Measurements from ENCODE around the gene CDH4.

CDH4 gene

DNA sequence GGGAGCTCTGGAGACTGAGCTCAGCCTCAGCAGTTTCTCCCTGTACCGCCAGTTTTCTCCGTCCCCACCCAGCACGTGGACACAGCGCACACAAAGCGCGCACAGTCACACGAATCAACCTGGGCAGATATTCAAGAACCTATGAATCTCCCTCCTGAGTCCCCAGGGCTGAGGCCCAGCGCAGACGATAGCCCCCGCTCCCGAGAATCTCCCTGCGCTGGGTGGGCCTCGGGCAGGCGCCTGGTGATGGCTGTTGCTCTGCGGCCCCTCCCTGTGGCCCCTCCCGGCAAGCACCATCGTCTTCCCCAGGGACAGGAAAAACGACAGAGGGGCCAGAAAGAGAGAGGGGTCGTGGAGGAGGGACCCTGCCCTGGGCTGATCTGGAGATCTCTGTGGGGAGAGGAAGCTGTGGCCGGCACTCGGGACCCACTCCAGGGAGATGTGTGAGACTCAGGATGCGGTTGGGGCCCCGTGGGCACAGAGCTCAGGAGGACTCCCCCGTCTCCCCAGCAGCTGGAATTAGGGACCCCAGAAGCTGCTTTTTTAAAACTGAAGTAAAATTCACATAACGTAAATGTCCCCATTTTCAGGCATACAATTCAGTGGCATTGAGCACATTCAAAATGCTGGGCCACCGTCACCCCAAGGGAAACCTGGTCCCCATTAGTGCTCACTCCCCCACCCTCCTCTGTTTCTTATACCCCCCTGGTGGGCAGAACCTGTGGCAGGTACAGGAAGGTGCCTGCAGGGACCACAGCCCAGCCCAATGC lies 482.9 kb downstream of the CDH4 start:
- no peak for TF ChIP-seq ZNF274 (IDR thresholded peaks at IDR 0.05; ENCODE audit: low read depth, low read length)
- no peak overlapping the region for H3K4me3 ChIP-seq (ENCODE audit: low read length)

DNA sequence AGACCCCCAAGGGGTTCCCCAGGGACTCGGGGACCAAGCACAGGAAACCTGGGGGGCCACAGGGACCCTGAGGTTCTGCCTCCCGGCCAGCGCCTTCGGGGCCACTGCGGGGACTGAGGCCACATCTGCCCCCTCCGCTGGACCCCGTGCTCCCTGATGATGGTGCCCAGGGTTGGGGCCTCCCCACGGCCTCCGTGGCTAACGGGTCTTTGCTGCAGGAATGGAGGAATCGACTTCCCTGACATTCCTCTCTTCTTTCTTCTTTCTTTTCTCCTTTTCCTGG lies 483.4 kb downstream of the CDH4 start:
- no peak for TF ChIP-seq ZNF274 (IDR thresholded peaks at IDR 0.05; ENCODE audit: low read depth, low read length)

DNA sequence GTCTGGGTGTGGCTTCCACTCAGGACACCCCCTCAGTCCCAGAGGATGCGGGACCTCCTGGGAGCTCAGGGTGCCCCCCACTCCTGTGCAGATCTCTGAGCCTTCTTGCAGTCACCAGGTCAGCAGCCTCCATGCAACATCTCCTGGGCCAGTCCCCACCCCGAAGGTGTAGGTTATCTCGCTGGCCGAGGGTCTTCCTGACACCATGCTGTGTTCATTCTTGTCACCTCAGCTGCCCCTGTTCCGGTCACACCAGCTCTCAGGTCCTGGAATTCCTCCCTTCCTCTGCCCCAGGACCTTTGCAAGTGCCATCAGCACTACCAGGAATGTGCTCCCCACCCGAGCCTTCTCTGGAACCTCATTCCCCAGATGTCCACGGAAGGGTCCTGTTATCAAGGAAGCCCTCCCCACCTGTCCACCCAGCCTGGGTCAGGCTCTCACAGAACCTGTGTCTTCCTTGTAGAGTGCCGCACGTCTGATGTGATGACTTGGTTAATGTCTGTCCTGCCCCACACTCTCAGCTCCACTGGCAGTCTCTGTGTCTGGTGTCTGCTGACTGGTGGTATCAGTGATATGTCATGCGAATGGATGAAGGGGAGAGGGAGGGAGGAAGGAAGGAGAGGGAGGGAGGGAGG lies 484.1 kb downstream of the CDH4 start:
- no peak overlapping the region for H3K4me3 ChIP-seq (ENCODE audit: low read length)
- no peak for TF ChIP-seq ZNF274 (IDR thresholded peaks at IDR 0.05; ENCODE audit: low read depth, low read length)

More for the DNA sequence above, 483.4 kb downstream of the CDH4 start:
- no peak overlapping the region for H3K4me3 ChIP-seq (ENCODE audit: low read length)

DNA sequence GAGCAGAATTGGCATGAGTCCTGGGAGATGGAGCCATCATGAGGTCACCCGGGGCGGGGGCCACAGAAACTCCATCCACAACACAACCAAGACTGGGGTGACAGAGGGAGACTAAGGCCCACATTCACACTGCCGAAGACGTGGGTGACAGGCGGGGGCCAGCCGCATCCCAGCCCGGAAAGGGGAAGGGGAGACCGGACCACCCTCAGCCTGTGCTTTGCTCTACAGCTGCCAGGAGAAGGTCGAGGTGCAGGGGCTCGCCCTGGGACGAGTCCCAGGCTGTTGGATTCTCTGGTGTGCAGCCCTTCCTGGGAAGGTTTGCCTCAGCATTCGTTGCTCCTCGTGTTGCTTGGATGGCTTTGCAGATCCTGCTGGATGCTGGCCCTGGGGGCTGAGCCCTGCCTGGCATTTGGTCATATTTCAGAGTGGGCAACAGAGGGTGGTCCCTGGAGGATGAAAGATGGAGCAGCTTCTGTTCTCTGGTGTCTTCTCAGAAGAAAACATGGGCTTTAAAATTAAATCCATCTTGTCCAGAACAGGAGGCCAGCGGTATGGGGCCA lies 484.8 kb downstream of the CDH4 start:
- no peak overlapping the region for H3K4me3 ChIP-seq (ENCODE audit: low read length)
- TF ChIP-seq ZNF274 (IDR thresholded peaks at IDR 0.05; ENCODE audit: low read depth, low read length), result no peak

DNA sequence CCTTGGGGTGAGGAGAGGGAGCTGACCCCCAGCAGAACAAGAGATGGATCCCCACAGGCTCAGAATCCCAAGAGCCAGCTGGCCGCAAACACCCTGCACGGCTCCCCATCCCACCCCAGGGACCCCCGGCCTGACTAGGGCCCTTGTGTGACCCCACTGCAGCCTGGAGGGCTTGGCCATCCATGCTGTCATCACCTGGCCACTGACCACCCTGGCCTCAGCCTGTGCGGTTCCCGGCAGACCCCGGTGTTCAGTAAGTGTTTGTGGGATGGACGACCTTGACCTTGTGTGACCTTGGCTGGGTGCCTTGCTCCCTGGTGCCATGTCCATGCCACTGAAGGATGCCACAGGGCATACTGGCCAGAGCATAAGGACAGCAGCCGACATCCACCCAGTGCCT lies 485.3 kb downstream of the CDH4 start:
- TF ChIP-seq ZNF274 (IDR thresholded peaks at IDR 0.05; ENCODE audit: low read depth, low read length), result no peak
- no peak overlapping the region for H3K4me3 ChIP-seq (ENCODE audit: low read length)

DNA sequence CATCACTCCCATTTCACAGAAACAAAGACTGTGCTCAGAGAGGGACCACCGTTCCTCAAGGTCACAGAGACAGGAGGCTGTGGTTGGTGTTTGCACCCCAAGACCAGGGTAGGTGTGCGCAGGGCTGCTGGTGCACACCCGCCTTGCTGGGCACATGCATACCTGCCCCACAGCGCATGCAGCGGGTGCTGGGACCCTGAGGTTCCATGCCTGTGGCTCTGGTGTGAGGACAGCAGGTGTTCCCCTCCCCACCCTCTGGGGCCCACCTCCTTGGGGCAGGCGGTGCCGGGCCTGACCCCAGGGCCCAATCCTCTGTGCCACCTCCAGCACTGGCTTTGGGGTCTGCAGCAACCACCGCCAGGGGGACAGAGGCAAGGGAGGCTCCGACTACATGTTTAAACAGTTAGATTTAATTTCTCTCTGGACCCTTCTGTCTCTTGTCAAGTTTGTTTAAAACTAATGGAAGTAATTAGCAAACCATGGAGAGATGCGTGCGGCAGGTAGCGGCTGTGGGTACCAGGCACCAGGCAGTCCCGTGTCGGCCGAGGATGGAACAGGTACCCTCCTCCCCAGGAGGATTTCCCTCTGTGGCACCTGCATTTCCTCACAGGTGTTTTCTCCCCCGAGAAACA lies 485.9 kb downstream of the CDH4 start:
- H3K4me3 ChIP-seq (ENCODE audit: low read length), result no peak overlapping the region
- no peak for TF ChIP-seq ZNF274 (IDR thresholded peaks at IDR 0.05; ENCODE audit: low read depth, low read length)

DNA sequence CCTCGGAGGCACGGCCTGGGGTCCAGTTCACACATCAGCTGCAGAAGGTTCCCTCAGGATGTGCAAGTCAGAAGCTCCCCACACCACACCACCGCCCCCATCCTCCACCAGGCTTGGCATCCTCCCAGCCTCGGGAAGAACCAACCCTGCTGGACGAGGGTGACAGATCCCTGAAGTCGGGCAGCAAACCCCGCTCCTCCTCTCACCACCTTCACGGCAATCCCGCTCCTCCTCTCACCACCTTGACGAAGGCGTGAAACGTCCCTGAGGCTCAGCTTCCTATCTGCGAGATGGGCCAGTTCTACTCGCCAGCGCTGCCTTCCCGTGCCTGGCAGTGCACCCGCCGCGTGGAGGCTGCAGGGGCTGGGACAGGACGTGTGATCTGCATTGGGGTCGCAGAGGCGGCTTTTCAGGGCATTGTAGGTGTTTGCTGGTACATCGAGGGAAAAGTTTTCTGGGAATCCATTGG lies 486.6 kb downstream of the CDH4 start:
- H3K4me3 ChIP-seq (ENCODE audit: low read length), result no peak overlapping the region
- TF ChIP-seq ZNF274 (IDR thresholded peaks at IDR 0.05; ENCODE audit: low read depth, low read length), result no peak

DNA sequence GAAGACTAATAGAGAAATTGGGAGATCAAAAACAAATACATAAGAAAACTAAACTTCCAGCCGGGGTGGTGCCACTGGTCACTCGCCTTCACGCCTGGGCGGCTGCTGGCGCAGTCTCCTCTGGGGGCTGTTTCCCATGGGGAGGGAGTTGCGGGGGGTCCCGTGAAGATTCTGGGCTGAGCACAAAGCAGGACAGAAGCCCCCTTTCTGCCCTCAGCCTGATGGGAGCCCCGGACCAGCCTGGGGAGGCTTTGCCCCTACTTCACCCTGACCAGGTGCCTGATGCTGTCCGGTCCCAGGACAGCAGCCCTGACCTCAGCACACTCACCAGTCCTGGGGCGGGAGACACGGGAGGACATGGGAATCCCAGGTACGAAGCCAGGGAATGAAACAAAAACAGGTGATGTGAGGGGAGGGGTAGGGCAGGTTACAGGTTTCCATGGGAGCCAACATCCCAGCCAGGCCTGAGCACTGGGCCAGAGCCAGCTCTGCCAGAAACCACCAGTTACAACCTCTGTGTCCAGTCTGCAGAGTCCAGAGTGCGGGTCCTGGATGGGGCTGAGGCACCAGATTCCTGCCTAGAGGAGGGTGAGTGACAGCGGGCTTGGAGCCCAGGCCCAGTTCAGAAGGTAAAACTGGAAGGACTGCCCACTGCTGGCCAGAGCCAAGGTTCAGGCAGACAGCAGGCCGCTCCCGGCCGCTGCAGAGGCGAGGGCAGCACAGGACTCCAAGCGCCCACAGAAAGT lies 487.2 kb downstream of the CDH4 start:
- H3K4me3 ChIP-seq (ENCODE audit: low read length), result no peak overlapping the region
- no peak for TF ChIP-seq ZNF274 (IDR thresholded peaks at IDR 0.05; ENCODE audit: low read depth, low read length)

DNA sequence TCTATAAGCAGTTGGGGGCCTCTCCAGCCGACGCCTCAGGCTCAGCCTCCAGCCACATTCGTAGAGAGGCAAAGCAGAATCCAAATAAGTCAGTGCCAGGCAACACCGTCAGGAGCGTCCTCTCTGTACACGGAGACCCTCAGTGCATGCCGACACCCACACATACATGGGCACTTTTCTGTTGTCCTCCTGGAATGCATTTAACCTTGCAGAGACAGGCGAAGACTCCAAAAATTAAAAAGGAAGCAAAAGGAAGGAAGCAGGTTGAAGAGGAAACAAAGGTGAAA lies 487.7 kb downstream of the CDH4 start:
- no peak for TF ChIP-seq ZNF274 (IDR thresholded peaks at IDR 0.05; ENCODE audit: low read depth, low read length)

DNA sequence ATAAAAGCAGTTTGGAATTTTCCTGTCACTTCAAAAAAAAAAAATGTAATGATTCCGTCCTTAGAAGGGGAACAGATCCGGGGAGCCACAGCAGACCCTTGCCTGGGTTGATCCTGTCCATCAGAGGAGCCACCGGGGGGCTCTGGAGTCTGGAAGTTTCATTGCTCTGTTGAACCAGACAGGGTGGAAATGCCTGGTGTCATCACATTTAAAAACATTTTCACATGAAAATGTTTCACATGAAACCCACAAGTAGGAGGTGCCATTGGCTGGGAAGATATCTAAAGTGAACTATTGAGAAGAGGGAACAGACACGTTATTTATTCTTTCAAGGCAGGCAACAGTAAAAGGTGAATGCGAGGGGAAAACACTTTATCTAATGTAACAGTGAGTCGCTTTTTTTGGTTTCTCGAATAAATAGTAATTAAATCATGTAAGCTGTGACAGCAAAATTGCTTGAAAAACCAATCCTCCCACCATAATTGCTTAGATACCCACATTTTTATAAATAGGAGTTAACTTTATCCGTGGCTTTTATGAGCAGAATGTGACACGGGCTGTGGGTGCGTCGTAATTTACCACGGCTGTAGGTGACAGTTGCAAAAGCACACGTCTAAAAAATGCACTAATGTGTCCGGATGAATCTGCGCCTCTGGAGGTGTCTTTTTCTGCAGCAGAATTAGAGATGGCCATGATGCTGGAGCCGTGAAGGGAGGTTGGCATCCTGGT lies 490.2 kb downstream of the CDH4 start:
- no peak for TF ChIP-seq ZNF274 (IDR thresholded peaks at IDR 0.05; ENCODE audit: low read depth, low read length)
- no peak overlapping the region for H3K4me3 ChIP-seq (ENCODE audit: low read length)

More for the DNA sequence above, 487.7 kb downstream of the CDH4 start:
- no peak overlapping the region for H3K4me3 ChIP-seq (ENCODE audit: low read length)

DNA sequence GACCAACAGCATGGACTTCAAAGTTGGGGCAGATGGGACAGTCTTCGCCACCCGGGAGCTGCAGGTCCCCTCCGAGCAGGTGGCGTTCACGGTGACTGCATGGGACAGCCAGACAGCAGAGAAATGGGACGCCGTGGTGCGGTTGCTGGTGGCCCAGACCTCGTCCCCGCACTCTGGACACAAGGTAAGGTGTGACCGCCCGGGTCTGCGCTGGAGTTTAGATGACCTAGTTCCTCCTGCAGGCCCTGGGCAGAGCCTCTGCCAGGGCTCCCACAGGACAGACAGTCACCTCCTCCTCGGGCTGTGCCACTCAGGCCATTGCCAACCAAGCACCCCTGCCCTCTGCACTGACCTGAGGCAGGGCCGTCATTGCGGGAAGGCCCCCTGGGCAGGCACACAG lies 491.5 kb downstream of the CDH4 start:
- no peak overlapping the region for H3K4me3 ChIP-seq (ENCODE audit: low read length)
- TF ChIP-seq ZNF274 (IDR thresholded peaks at IDR 0.05; ENCODE audit: low read depth, low read length), result no peak

DNA sequence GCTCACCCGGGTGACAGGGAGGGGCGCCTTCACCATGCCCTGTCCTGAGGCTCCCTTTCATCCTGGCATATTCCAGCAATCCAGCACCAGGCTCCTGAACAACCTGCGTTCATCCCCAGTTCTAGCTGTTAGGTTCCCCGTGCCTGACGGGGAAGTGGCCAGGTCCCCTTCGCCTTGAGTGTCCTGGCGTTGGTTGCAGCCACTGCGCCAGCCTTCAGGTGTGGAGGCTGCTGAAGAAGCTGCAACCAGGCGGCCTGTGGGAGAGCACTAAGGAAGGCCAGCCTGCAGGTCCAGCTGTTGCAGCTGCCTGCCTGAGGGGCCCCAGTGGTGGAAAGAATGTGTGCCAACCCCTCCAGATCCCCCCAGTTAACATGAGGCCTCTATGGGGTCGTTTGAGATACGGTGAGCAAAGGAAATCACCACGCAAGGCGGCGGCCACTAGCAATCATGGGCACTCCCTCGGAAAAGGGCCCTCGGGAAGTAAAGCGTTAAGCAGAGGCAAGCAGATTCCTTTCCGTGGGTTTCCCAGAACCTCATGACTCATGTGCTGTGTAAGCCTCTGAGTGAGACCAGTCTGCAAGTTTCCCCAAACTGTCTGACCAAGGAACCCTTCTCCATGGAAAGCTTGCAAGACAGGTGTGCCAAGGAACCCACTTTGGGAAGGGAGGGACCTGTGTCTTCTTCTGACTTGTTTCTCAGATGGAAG lies 492.8 kb downstream of the CDH4 start:
- TF ChIP-seq ZNF274 (IDR thresholded peaks at IDR 0.05; ENCODE audit: low read depth, low read length), result no peak
- H3K4me3 ChIP-seq (ENCODE audit: low read length), result no peak overlapping the region

Data from GM08714 (cell line).